ENCODE measurements around the gene GPR150. TPM values are rescaled to one million over a fixed set of nuclear protein-coding genes. Genes with fewer than 3 reads are reported as not detected.

The GPR150 gene
- total and polyA plus RNA-seq, 4 experiments from 2014 or later = 1.5 to 6.1 (median 2.7) TPM

DNA sequence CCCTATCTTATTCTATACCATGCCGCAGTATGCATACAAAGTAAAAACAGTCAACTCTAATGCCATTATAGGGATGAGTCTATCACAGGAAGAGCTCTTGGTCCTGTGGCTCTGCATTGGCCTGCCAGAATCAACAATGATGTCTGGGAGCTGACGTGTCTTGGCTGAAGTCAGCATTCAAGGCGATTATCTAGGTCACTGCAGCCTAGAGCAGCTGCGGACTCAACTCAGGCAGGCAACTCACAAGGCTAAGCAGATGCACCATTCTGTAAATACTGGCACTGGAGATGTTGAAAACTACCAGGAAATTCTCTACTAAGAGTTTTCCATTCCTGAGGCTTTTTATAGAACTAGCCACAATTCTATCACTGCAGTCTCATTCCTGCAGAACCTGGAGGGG, 49.7 kb downstream of the GPR150 start:
- Mint-ChIP-seq H3K4me1 (no peaks in the 10 kb centered on the region), H3K9me3 (no peaks in the 10 kb centered on the region), H3K36me3 (no peaks in the 10 kb centered on the region), H3K27me3 (no peaks in the 10 kb centered on the region), H3K27ac (no peak overlapping the region), H3K4me3 (no peak overlapping the region)
- H3K27me3 ChIP-seq (ENCODE audit: insufficient read depth, low read length) = no peaks in the 10 kb centered on the region
- peaks cover under 1% of the 10 kb centered on the region for H3K4me1 ChIP-seq (ENCODE audit: insufficient read depth, low read length)
- no peak overlapping the region for H3K4me3 ChIP-seq (ENCODE audit: low read length in 2 of 2)
- intact Hi-C loops (cut with micrococcal nuclease) = no loop called here
- no peak overlapping the region for H3K27ac ChIP-seq (ENCODE audit: low read depth, low read length)
- H3K36me3 ChIP-seq (ENCODE audit: insufficient read depth, low read length) = no peaks in the 10 kb centered on the region
- POLR2A ChIA-PET (ENCODE audit: partially characterized antibody) = no interaction called here
- no peak for DNase-seq
- CTCF ChIA-PET (ENCODE audit: partially characterized antibody) = interaction anchor here (0.8 to 1.5 kb wide), 3 partner anchors 26 to 180 kb away, joined by 3 read pairs; no protein-coding TSS in a partner anchor
- no peaks in the 10 kb centered on the region for H3K9me3 ChIP-seq (ENCODE audit: control insufficient read depth in 1 of 2, low read length in 2 of 2)

DNA sequence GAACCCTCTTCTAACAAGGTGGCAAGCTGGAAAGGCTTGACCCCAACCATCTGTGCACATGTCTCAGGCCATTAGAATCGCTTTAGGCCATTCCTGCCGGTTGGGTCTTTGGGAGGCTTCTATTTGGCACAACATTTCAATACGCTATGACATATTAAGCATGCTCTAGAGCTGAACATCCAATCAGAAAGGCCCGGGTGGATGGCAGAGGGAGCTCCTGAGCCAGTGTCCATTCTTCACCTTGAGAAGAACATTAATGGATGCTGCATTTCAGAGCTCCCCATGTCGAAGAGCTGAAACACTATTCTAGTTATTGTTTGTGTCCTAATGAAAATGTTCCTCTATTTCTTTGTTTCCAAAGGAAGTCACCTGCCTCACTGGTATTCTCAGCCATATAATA, 50.1 kb downstream of the GPR150 start:
- no peaks in the 10 kb centered on the region for H3K4me1 Mint-ChIP-seq
- Histone ChIP-seq H3K27ac (ENCODE audit: low read depth, low read length) (no peak overlapping the region), H3K4me3 (ENCODE audit: low read length in 2 of 2) (no peak overlapping the region), H3K27me3 (ENCODE audit: insufficient read depth, low read length) (no peaks in the 10 kb centered on the region), H3K9me3 (ENCODE audit: control insufficient read depth in 1 of 2, low read length in 2 of 2) (no peaks in the 10 kb centered on the region), H3K36me3 (ENCODE audit: insufficient read depth, low read length) (no peaks in the 10 kb centered on the region), H3K4me1 (ENCODE audit: insufficient read depth, low read length) (no peaks in the 10 kb centered on the region)
- ChIA-PET POLR2A (ENCODE audit: partially characterized antibody) (interaction anchor here (0.7 kb wide), 1 partner anchor 23 kb away, joined by 8 read pairs; the partner anchor contains the start of gene RFESD), CTCF (ENCODE audit: partially characterized antibody) (interaction anchor here (0.8 to 1.5 kb wide), 3 partner anchors 26 to 180 kb away, joined by 3 read pairs; no protein-coding TSS in a partner anchor)
- no peak for DNase-seq
- no peaks in the 10 kb centered on the region for H3K27me3 Mint-ChIP-seq
- no peak overlapping the region for H3K4me3 Mint-ChIP-seq
- intact Hi-C loops (cut with micrococcal nuclease) = no loop called here
- H3K36me3 Mint-ChIP-seq = no peaks in the 10 kb centered on the region
- H3K27ac Mint-ChIP-seq = no peak overlapping the region
- no peaks in the 10 kb centered on the region for H3K9me3 Mint-ChIP-seq

DNA sequence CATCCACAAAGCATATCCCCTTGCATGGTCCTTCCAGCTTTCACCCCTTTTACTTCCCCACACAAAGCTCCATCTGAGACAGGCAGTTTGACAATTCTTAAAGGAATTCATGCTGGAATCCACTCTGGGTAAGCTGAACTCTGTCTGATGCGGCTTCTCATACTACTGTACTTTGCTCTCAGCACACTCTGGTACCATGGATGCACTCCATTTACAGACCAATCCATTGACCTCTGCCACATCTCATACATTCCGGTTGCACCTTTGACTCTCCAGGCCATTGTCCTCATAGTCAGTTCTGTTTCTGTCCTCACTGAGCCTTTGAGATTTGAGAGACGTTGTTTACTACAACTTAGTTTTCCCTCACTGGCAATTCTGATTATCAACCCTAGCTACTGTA, 50.7 kb downstream of the GPR150 start:
- H3K36me3 Mint-ChIP-seq = no peaks in the 10 kb centered on the region
- POLR2A ChIA-PET (ENCODE audit: partially characterized antibody) = interaction anchor here (0.7 kb wide), 1 partner anchor 24 kb away, joined by 8 read pairs; the partner anchor contains the start of gene RFESD
- CTCF ChIA-PET (ENCODE audit: partially characterized antibody) = interaction anchor here (1.0 to 1.5 kb wide), 2 partner anchors 173 to 179 kb away, joined by 3 read pairs; no protein-coding TSS in a partner anchor

More for the DNA sequence above, 50.7 kb downstream of the GPR150 start:
- Histone ChIP-seq H3K4me3 (ENCODE audit: low read length in 2 of 2) (no peak overlapping the region), H3K27me3 (ENCODE audit: insufficient read depth, low read length) (no peaks in the 10 kb centered on the region), H3K36me3 (ENCODE audit: insufficient read depth, low read length) (no peaks in the 10 kb centered on the region), H3K27ac (ENCODE audit: low read depth, low read length) (no peak overlapping the region), H3K4me1 (ENCODE audit: insufficient read depth, low read length) (no peaks in the 10 kb centered on the region), H3K9me3 (ENCODE audit: control insufficient read depth in 1 of 2, low read length in 2 of 2) (no peaks in the 10 kb centered on the region)
- intact Hi-C loops (cut with micrococcal nuclease) = no loop called here
- peaks cover 0 to 3% of the 10 kb centered on the region in 2 donors for H3K27me3 Mint-ChIP-seq
- DNase-seq = no peak
- H3K27ac Mint-ChIP-seq = no peak overlapping the region
- H3K4me3 Mint-ChIP-seq = no peak overlapping the region
- H3K4me1 Mint-ChIP-seq = no peaks in the 10 kb centered on the region
- no peaks in the 10 kb centered on the region for H3K9me3 Mint-ChIP-seq

Other genes starting within 250 kb of the GPR150 start
- not detected for gene FAM81B, start 228.7 kb upstream of the GPR150 start, total RNA-seq
- not detected for gene FAM81B, start 228.7 kb upstream of the GPR150 start, polyA plus RNA-seq
- gene SKIC3, start 65.1 kb upstream of the GPR150 start, total RNA-seq = 10 to 100 TPM; 94.6 to 99.9 TPM
- 10 to 100 TPM; 46.4 to 48.0 TPM for gene SKIC3, start 65.1 kb upstream of the GPR150 start, polyA plus RNA-seq
- gene ARSK, start 65.0 kb upstream of the GPR150 start, total RNA-seq = 1 to 10 TPM; 6.8 to 7.4 TPM
- 10 to 100 TPM; 10.0 to 13.2 TPM for gene ARSK, start 65.0 kb upstream of the GPR150 start, polyA plus RNA-seq
- 1 to 10 TPM; 9.1 to 9.3 TPM for gene RFESD, start 26.7 kb downstream of the GPR150 start, total RNA-seq
- gene RFESD, start 26.7 kb downstream of the GPR150 start, polyA plus RNA-seq = 10 to 100 TPM in 1 of 2 donors, 1 to 10 TPM in 1; 9.9 to 11.8 TPM
- not detected for gene SPATA9, start 62.9 kb downstream of the GPR150 start, total RNA-seq
- gene SPATA9, start 62.9 kb downstream of the GPR150 start, polyA plus RNA-seq = under 1 TPM in 1 of 2 donors, not detected in 1; 0.09 TPM
- gene RHOBTB3, start 111.2 kb downstream of the GPR150 start, total RNA-seq = under 1 TPM; 0.32 to 0.61 TPM
- gene RHOBTB3, start 111.2 kb downstream of the GPR150 start, polyA plus RNA-seq = 1 to 10 TPM; 1.6 to 1.8 TPM
- 10 to 100 TPM; 73.9 to 75.9 TPM for gene GLRX, start 202.6 kb downstream of the GPR150 start, total RNA-seq
- gene GLRX, start 202.6 kb downstream of the GPR150 start, polyA plus RNA-seq = 100 to 1,000 TPM; 203 to 207 TPM